H1 (cell line): ENCODE data around the gene TRPM6. TPM values are rescaled to one million over a fixed set of nuclear protein-coding genes. Genes with fewer than 3 reads are reported as not detected.

ENCODE experiments used
- CTCF ChIA-PET: fragments of 300-600 bp; sonication (Branson Sonifier 250); formaldehyde crosslinking; loops from one replicate; lab custom pipeline; 2021; ENCODE audit not compliant: partially characterized antibody; lab: Charles Lee
- POLR2A ChIA-PET: fragments of 300-600 bp; sonication (Branson Sonifier 250); formaldehyde crosslinking; loops from one replicate; lab custom pipeline; 2021; ENCODE audit warnings: inconsistent platforms; ENCODE audit not compliant: partially characterized antibody; lab: Charles Lee
- DNase-seq, 2 experiments: peaks; one replicate each; pipeline versions ENCODE4 v3.0.0 to v3.0.0-alpha.2; 2010 to 2022; ENCODE audit warnings: low spot score in 2 of 2, low read depth in 1 of 2, mixed read lengths in 1 of 2
- FAIRE-seq: peaks from 2 replicates; lab custom pipeline; 2011; peaks lifted over from hg19 to GRCh38; lab: Jason Lieb, UNC
- H2AFZ ChIP-seq: 2 replicates; pipeline ENCODE4 v1.8.1; 2012; ENCODE audit warnings: low read length, inconsistent platforms
- H2AK5ac ChIP-seq: 2 replicates; pipeline ENCODE4 v1.6.1; 2013; ENCODE audit warnings: low read depth, low read length
- H2BK120ac ChIP-seq: replicated peaks from 2 replicates; pipeline ENCODE3; 2013; ENCODE audit warnings: low read depth, low read length, inconsistent platforms
- H2BK12ac ChIP-seq: 2 replicates; pipeline ENCODE4 v1.6.1; 2013; ENCODE audit warnings: low read depth, low read length
- H2BK15ac ChIP-seq: 2 replicates; pipeline ENCODE4 v1.6.1; 2013; ENCODE audit warnings: low read length
- H2BK20ac ChIP-seq: 2 replicates; pipeline ENCODE4 v1.6.1; 2013; ENCODE audit warnings: low read length
- H2BK5ac ChIP-seq: 2 replicates; pipeline ENCODE4 v1.6.1; 2013; ENCODE audit warnings: low read depth, low read length
- H3K14ac ChIP-seq: 2 replicates; pipeline ENCODE4 v1.6.1; 2013; ENCODE audit warnings: inconsistent platforms; ENCODE audit not compliant: insufficient read length
- H3K18ac ChIP-seq: 2 replicates; pipeline ENCODE4 v1.6.1; 2013; ENCODE audit warnings: low read length; ENCODE audit errors: extremely low read depth
- H3K23ac ChIP-seq: 2 replicates; pipeline ENCODE4 v1.6.1; 2013; ENCODE audit warnings: inconsistent platforms; ENCODE audit not compliant: insufficient read length
- H3K23me2 ChIP-seq: 2 replicates; pipeline ENCODE4 v1.6.1; 2013; ENCODE audit warnings: low read depth, low read length
- H3K27ac ChIP-seq: 2 replicates; pipeline ENCODE4 v1.6.1; 2011; ENCODE audit warnings: low read depth, low read length, inconsistent platforms
- H3K27me3 ChIP-seq, 4 experiments: replicated peaks in 1 of 4; 1 replicate in 1 of 4; 2 replicates in 3 of 4; pipeline versions ENCODE4 v1.6.1 to v1.8.1; 2011 to 2013; ENCODE audit warnings: low read length in 3 of 4, mild to moderate bottlenecking in 3 of 4, inconsistent platforms in 2 of 4, mixed read lengths in 2 of 4, moderate library complexity in 1 of 4; ENCODE audit not compliant: control insufficient read depth in 3 of 4, insufficient read depth in 3 of 4; ENCODE audit errors: extremely low read depth in 1 of 4
- H3K36me3 ChIP-seq, 4 experiments: 2 replicates each; pipeline versions ENCODE4 v1.6.1 to v1.8.1; 2011 to 2013; ENCODE audit warnings: mild to moderate bottlenecking in 4 of 4, low read length in 3 of 4, moderate library complexity in 2 of 4, control low read depth in 1 of 4, inconsistent platforms in 1 of 4; ENCODE audit not compliant: insufficient read depth in 4 of 4, control insufficient read depth in 2 of 4
- H3K4ac ChIP-seq: replicated peaks from 2 replicates; pipeline ENCODE3; 2013; ENCODE audit warnings: low read length, low read depth, mixed read lengths, inconsistent platforms; ENCODE audit not compliant: insufficient read length
- H3K4me1 ChIP-seq, 4 experiments: replicated peaks in 1 of 4; 1 replicate in 1 of 4; 2 replicates in 3 of 4; pipeline versions ENCODE4 v1.6.1 to v1.8.1; 2011 to 2013; ENCODE audit warnings: low read length in 3 of 4, inconsistent platforms in 2 of 4, mixed read lengths in 1 of 4; ENCODE audit not compliant: insufficient read depth in 4 of 4, control insufficient read depth in 3 of 4
- H3K4me2 ChIP-seq, 2 experiments: 2 replicates each; pipeline versions ENCODE4 v1.6.1 to v1.8.1; 2011 to 2013; ENCODE audit warnings: low read depth in 2 of 2, low read length in 2 of 2, control low read depth in 1 of 2, inconsistent platforms in 1 of 2, mild to moderate bottlenecking in 1 of 2; ENCODE audit not compliant: insufficient read depth in 1 of 2
- H3K4me3 ChIP-seq, 4 experiments: fragments of 200-600, 300-600 bp in 1 of 4; sonication (generic), shearing (Covaris generic), sonication (Bioruptor Twin) in 1 of 4; 2 replicates each; pipeline versions ENCODE4 v1.5.1 to v1.8.1; 2011 to 2016; ENCODE audit warnings: low read length in 4 of 4, low read depth in 3 of 4, control low read depth in 2 of 4, inconsistent platforms in 2 of 4, mild to moderate bottlenecking in 2 of 4, mixed read lengths in 1 of 4, moderate library complexity in 1 of 4; ENCODE audit not compliant: insufficient read depth in 2 of 4; ENCODE audit errors: extremely low read depth in 1 of 4
- H3K56ac ChIP-seq: replicated peaks from 2 replicates; pipeline ENCODE3; 2013; ENCODE audit warnings: low read depth, mild to moderate bottlenecking, mixed read lengths, low read length, inconsistent platforms; ENCODE audit not compliant: insufficient read length
- H3K79me1 ChIP-seq: 2 replicates; pipeline ENCODE4 v1.6.1; 2013; ENCODE audit warnings: low read depth, low read length, control low read depth
- H3K79me2 ChIP-seq, 2 experiments: 2 replicates each; pipeline versions ENCODE4 v1.6.1 to v1.8.1; 2012 to 2013; ENCODE audit warnings: low read length in 2 of 2, mild to moderate bottlenecking in 2 of 2, inconsistent platforms in 1 of 2; ENCODE audit not compliant: insufficient read depth in 2 of 2, control insufficient read depth in 1 of 2
- H3K9ac ChIP-seq, 4 experiments: replicated peaks in 1 of 4; 1 replicate in 1 of 4; 2 replicates in 3 of 4; pipeline versions ENCODE4 v1.6.1 to v1.8.1; 2011 to 2013; ENCODE audit warnings: low read depth in 3 of 4, low read length in 3 of 4, control low read depth in 2 of 4, mild to moderate bottlenecking in 2 of 4, moderate library complexity in 2 of 4, inconsistent platforms in 1 of 4; ENCODE audit errors: extremely low read depth in 1 of 4
- H3K9me3 ChIP-seq, 2 experiments: 2 replicates each; pipeline versions ENCODE4 v1.6.1 to v1.8.1; 2012 to 2013; ENCODE audit warnings: mild to moderate bottlenecking in 2 of 2, moderate library complexity in 2 of 2, control low read depth in 1 of 2, inconsistent platforms in 1 of 2, low read depth in 1 of 2, low read length in 1 of 2, mixed read lengths in 1 of 2; ENCODE audit not compliant: insufficient read depth in 2 of 2
- H4K20me1 ChIP-seq, 2 experiments: replicated peaks in 1 of 2; 2 replicates each; pipeline versions ENCODE3 to v1.8.1; 2011 to 2013; ENCODE audit warnings: inconsistent platforms in 2 of 2, low read length in 2 of 2, mild to moderate bottlenecking in 1 of 2; ENCODE audit not compliant: insufficient read depth in 2 of 2, control insufficient read depth in 1 of 2
- H4K5ac ChIP-seq: 2 replicates; pipeline ENCODE4 v1.6.1; 2013; ENCODE audit warnings: low read length, low read depth, mixed read lengths, inconsistent platforms; ENCODE audit not compliant: insufficient read length
- H4K8ac ChIP-seq: 2 replicates; pipeline ENCODE4 v1.8.0; 2013; ENCODE audit warnings: mild to moderate bottlenecking, moderate library complexity, low read length, inconsistent platforms; ENCODE audit not compliant: insufficient read depth; ENCODE audit errors: extremely low read depth
- H4K91ac ChIP-seq: replicated peaks from 2 replicates; pipeline ENCODE3; 2013; ENCODE audit warnings: low read length, mixed read lengths, inconsistent platforms; ENCODE audit not compliant: insufficient read length
- BRCA1 ChIP-seq: IDR thresholded peaks from 2 replicates; pipeline ENCODE4 v1.6.1; 2012; ENCODE audit warnings: low read depth, low read length, improper control_type of control experiment
- CBX5 ChIP-seq: fragments of 300-800, 300-1000 bp; sonication (generic); IDR thresholded peaks from 2 replicates; pipeline ENCODE4 v1.7.1; 2016; ENCODE audit warnings: antibody characterized with exemption, low read length, low read depth
- CHD2 ChIP-seq: IDR thresholded peaks from 2 replicates; pipeline ENCODE4 v1.6.1; 2012; ENCODE audit warnings: low read length, improper control_type of control experiment
- JUN ChIP-seq: IDR thresholded peaks from 2 replicates; pipeline ENCODE4 v1.6.1; 2011; ENCODE audit warnings: low read depth, mild to moderate bottlenecking, improper control_type of control experiment, low read length
- JUND ChIP-seq: IDR thresholded peaks from 2 replicates; pipeline ENCODE4 v1.6.1; 2011; ENCODE audit warnings: mild to moderate bottlenecking, improper control_type of control experiment, low read length
- POU5F1 ChIP-seq: IDR thresholded peaks from 2 replicates; pipeline ENCODE4 v1.6.1; 2011; ENCODE audit warnings: low read depth, mild to moderate bottlenecking, low read length, moderate library complexity
- SP4 ChIP-seq: IDR thresholded peaks from 2 replicates; pipeline ENCODE4 v1.6.1; 2012; ENCODE audit warnings: low read length, inconsistent platforms
- TAF1 ChIP-seq: IDR thresholded peaks from 2 replicates; pipeline ENCODE4 v1.6.1; 2011; ENCODE audit warnings: mild to moderate bottlenecking, low read depth, low read length
- WGBS, 2 experiments: shearing (Covaris generic) in 1 of 2; methylation state at CpG; one replicate each; pipeline versions ENCODE4 v1.1.6 to v1.1.7; 2013 to 2015; ENCODE audit warnings: low lambda C conversion rate in 2 of 2, mixed read lengths in 2 of 2, inconsistent platforms in 1 of 2, low coverage in 1 of 2, missing lambda C conversion rate in 1 of 2; ENCODE audit not compliant: insufficient replicate concordance in 2 of 2, insufficient coverage in 1 of 2, insufficient read length in 1 of 2; ENCODE audit errors: extremely low coverage in 1 of 2, missing lambda C conversion rate in 1 of 2; 5-methylcytosine and 5-hydroxymethylcytosine counted together
- polyA plus RNA-seq, 7 experiments: library from polyadenylated mRNA; depleted of rRNA in 3 of 7; stranded (reverse) in 5 of 7; unstranded in 2 of 7; fragments of >200 nt in 5 of 7; fragments of 200-250 nt in 2 of 7; gene quantifications; 1 replicate in 5 of 7; 2 replicates in 1 of 7; 4 replicates in 1 of 7; pipeline versions ENCODE4 v1.2.1 to v1.2.3, GENCODE V29; 2011 to 2013; ENCODE audit warnings: missing spikeins in 2 of 7, mixed read lengths in 2 of 7
- total RNA-seq: library from RNA; stranded (reverse); fragmentation: NEBNext Ultra II Directional; extraction: Animal tissue kit (Norgen Biotek cat#: 25700); gene quantifications from 2 replicates; pipeline ENCODE4 v1.2.1, GENCODE V29; 2021

The TRPM6 gene
- total and polyA plus RNA-seq, 2 of the 8 experiments (the other 6 are each of a cell fraction or from before 2014, with no cell fraction given): 0.45 to 1.5 TPM

GRCh38 chr9:74810200-74810599 lies 77.5 kb downstream of the TRPM6 start:
- Histone ChIP-seq H3K18ac (no peak overlapping the region), H2BK120ac (no peak overlapping the region), H3K79me2 (no peaks in the 10 kb centered on the region), H4K91ac (no peak overlapping the region), H3K9me3 (no peaks in the 10 kb centered on the region), H4K20me1 (no peaks in the 10 kb centered on the region), H3K36me3 (no peaks in the 10 kb centered on the region), H3K4me1 (no peaks in the 10 kb centered on the region), H2BK12ac (no peak overlapping the region), H3K23ac (no peak overlapping the region), H3K4me3 (no peak overlapping the region), H2BK20ac (no peak overlapping the region), H2AFZ (no peak overlapping the region), H3K9ac (no peak overlapping the region), H3K56ac (no peak overlapping the region), H3K4me2 (no peak overlapping the region), H3K79me1 (no peaks in the 10 kb centered on the region), H3K4ac (no peak overlapping the region), H3K27ac (no peak overlapping the region), H2BK5ac (no peak overlapping the region), H3K23me2 (no peaks in the 10 kb centered on the region), H3K27me3 (no peaks in the 10 kb centered on the region), H4K5ac (no peak overlapping the region), H2BK15ac (no peak overlapping the region), H3K14ac (no peak overlapping the region), H4K8ac (no peak overlapping the region), H2AK5ac (no peak overlapping the region)
- DNase-seq (no peak), FAIRE-seq (peak; percentile 7)
- CTCF ChIA-PET: no interaction called here
- TF ChIP-seq BRCA1 (no peak), JUND (no peak), SP4 (no peak), CHD2 (no peak), CBX5 (no peak), POU5F1 (no peak), TAF1 (no peak), JUN (no peak)
- 98% methylated on average over 2 of the region's 2 CpGs; no CpG with 5 or more reads in 1 of the 2 experiments for WGBS, 2 experiments
- POLR2A ChIA-PET: no interaction called here
